Caco-2 (cell line): ENCODE results near the gene ODAD3. TPM values are rescaled to one million over a fixed set of nuclear protein-coding genes. Genes with fewer than 3 reads are reported as not detected.

Experiments
- BruUV-seq: library from RNA; stranded (reverse); fragments of 400-500 nt; replicated peaks from 2 replicates; lab custom pipeline; 2021; lab: Mats Ljungman, UMichigan
- CTCF ChIA-PET: fragments of 300-600 bp; sonication (Branson Sonifier 250); formaldehyde crosslinking; loops from one replicate; lab custom pipeline; 2022; ENCODE audit warnings: antibody characterized with exemption; lab: Charles Lee
- POLR2A ChIA-PET: fragments of 300-600 bp; sonication (Branson Sonifier 250); formaldehyde crosslinking; loops from one replicate; lab custom pipeline; 2022; ENCODE audit warnings: antibody characterized with exemption; lab: Charles Lee
- DNase-seq, 2 experiments: peaks; one replicate each; pipeline versions ENCODE4 v3.0.0 to v3.0.0-alpha.2; 2020 to 2022
- H3K27me3 ChIP-seq: replicated peaks from 2 replicates; pipeline ENCODE4 v1.6.0; 2011; ENCODE audit warnings: low read length; ENCODE audit not compliant: control insufficient read depth, insufficient read depth
- H3K36me3 ChIP-seq: 2 replicates; pipeline ENCODE4 v1.5.1; 2011; ENCODE audit warnings: low read length; ENCODE audit not compliant: control insufficient read depth, insufficient read depth
- H3K4me1 ChIP-seq: fragments of 250-450 bp; sonication (Bioruptor Pico); 2 replicates; pipeline ENCODE4 v1.5.1; 2020; ENCODE audit warnings: mild to moderate bottlenecking
- H3K4me3 ChIP-seq: 2 replicates; pipeline ENCODE4 v1.5.1; 2011; ENCODE audit warnings: low read depth, mild to moderate bottlenecking, control low read depth, low read length
- H3K9me3 ChIP-seq: fragments of 250-450 bp; sonication (Bioruptor Pico); 2 replicates; pipeline ENCODE4 v1.5.1; 2020; ENCODE audit warnings: mild to moderate bottlenecking, moderate library complexity
- H3K27ac Mint-ChIP-seq: one replicate; pipeline ENCODE4 v1.8.0; 2022; ENCODE audit warnings: mixed read lengths; ENCODE audit not compliant: unreplicated experiment
- H3K27me3 Mint-ChIP-seq: one replicate; pipeline ENCODE4 v1.8.0; 2022; ENCODE audit warnings: mixed read lengths; ENCODE audit not compliant: insufficient read depth, unreplicated experiment
- H3K36me3 Mint-ChIP-seq: one replicate; pipeline ENCODE4 v1.8.0; 2022; ENCODE audit warnings: mild to moderate bottlenecking, mixed read lengths; ENCODE audit not compliant: insufficient read depth, unreplicated experiment
- H3K4me1 Mint-ChIP-seq: one replicate; pipeline ENCODE4 v1.8.0; 2022; ENCODE audit warnings: low read depth, mixed read lengths; ENCODE audit not compliant: unreplicated experiment
- H3K4me3 Mint-ChIP-seq: one replicate; pipeline ENCODE4 v1.8.0; 2022; ENCODE audit warnings: mild to moderate bottlenecking, moderate library complexity, mixed read lengths; ENCODE audit not compliant: unreplicated experiment
- H3K9me3 Mint-ChIP-seq: one replicate; pipeline ENCODE4 v1.8.0; 2022; ENCODE audit warnings: mixed read lengths; ENCODE audit not compliant: unreplicated experiment
- intact Hi-C: fragments of 100-400 bp; cut with micrococcal nuclease; formaldehyde crosslinking; loops from one replicate; pipeline ENCODE4 v1.10.0; 2022; ENCODE audit not compliant: unreplicated experiment
- total RNA-seq: library from RNA; stranded (reverse); gene quantifications from 2 replicates; pipeline ENCODE4 v1.2.3, GENCODE V29; 2022
- TF ChIP-seq, protein P1 (sequence below), 2 experiments: fragments of 200-600 bp in 1 of 2; IDR thresholded peaks; 1 replicate in 1 of 2; 2 replicates in 1 of 2; pipeline versions ENCODE4 v1.5.1 to v1.8.0; 2011 to 2022; ENCODE audit warnings: antibody characterized with exemption in 1 of 2, control low read depth in 1 of 2, inconsistent platforms in 1 of 2, low read depth in 1 of 2, low read length in 1 of 2, mild to moderate bottlenecking in 1 of 2, moderate library complexity in 1 of 2; ENCODE audit not compliant: insufficient read depth in 1 of 2, severe bottlenecking in 1 of 2, unreplicated experiment in 1 of 2

ODAD3 gene
- total RNA-seq, 1 experiment from 2014 or later, result not detected

DNA sequence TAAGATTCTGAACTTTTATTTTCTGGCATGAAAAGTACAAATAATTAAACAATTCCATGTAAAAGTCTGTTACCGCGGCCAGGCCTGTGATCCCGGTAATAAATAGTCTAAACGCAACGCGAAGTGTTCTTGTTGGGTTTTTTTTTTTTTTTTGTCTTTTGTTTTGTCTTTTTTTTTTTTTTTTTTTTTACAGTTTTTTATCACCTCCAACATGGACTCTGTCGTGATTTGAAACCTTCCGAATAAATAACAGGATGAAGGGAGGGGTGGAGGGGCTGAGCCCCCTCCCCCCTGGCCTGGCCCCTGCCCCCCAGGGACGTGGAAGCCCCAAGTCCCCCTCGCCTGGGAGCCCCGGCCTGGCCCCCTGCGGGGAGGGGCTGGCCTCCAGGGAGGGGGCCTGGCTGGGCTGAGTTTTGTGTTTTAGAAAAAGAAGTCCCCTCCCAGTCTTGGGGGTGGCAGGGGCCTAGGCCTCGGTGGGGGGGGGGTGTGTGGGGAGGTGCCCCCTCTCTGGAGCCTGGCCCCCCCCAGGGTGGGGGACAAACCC lies 16.5 kb upstream of the ODAD3 start:
- POLR2A ChIA-PET, result no interaction called here
- no peaks in the 10 kb centered on the region for H3K27me3 Mint-ChIP-seq

DNA sequence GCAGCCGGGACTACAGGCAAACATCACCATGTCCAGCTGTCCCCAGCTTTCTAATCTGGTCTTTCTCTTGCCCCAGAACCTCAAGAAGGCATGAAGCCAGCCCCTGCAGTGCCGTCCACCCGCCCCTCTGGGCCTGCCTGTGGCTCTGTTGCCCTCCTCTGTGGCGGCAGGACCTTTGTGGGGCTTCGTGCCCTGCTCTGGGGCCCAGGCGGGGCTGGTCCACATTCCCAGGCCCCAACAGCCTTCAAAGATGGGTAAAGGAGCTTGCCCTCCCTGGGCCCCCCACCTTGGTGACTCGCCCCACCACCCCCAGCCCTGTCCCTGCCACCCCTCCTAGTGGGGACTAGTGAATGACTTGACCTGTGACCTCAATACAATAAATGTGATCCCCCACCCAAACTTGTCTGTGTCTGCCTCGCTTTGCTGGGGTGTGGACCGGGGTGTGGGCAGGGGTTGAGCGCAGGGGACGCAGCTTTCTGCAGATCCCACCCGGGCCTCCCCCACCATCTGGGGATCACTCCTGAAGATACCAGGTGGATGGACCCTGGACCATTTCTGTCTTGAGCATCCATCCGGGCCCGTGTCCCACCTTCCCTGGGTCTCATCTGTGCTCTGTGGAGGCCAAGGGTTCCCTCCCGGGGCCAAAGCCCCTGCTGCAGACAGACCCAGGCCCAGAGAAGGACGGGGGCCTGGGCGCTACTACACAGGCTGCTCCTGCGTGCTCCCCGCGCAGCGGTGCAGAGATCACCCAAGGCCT lies 15.8 kb upstream of the ODAD3 start:
- Mint-ChIP-seq H3K27me3 (no peaks in the 10 kb centered on the region), H3K36me3 (peaks cover 40% of the 10 kb centered on the region), H3K4me1 (no peaks in the 10 kb centered on the region), H3K4me3 (no peak overlapping the region), H3K27ac (no peak overlapping the region), H3K9me3 (no peaks in the 10 kb centered on the region)
- ChIA-PET CTCF (interaction anchor here (1.0 kb wide), 1 partner anchor 66 kb away, joined by 4 read pairs; no protein-coding TSS in a partner anchor), POLR2A (no interaction called here)
- no TSS peak for BruUV-seq
- peaks cover 2% of the 10 kb centered on the region for H3K36me3 ChIP-seq
- H3K27me3 ChIP-seq, result no peaks in the 10 kb centered on the region
- H3K4me3 ChIP-seq, result no peak overlapping the region
- DNase-seq, result no peak
- intact Hi-C loops, result no loop called here
- H3K4me1 ChIP-seq, result no peaks in the 10 kb centered on the region
- H3K9me3 ChIP-seq, result no peaks in the 10 kb centered on the region
- TF ChIP-seq, protein P1, sequence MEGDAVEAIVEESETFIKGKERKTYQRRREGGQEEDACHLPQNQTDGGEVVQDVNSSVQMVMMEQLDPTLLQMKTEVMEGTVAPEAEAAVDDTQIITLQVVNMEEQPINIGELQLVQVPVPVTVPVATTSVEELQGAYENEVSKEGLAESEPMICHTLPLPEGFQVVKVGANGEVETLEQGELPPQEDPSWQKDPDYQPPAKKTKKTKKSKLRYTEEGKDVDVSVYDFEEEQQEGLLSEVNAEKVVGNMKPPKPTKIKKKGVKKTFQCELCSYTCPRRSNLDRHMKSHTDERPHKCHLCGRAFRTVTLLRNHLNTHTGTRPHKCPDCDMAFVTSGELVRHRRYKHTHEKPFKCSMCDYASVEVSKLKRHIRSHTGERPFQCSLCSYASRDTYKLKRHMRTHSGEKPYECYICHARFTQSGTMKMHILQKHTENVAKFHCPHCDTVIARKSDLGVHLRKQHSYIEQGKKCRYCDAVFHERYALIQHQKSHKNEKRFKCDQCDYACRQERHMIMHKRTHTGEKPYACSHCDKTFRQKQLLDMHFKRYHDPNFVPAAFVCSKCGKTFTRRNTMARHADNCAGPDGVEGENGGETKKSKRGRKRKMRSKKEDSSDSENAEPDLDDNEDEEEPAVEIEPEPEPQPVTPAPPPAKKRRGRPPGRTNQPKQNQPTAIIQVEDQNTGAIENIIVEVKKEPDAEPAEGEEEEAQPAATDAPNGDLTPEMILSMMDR (IDR thresholded peaks at IDR 0.05; ENCODE audit: insufficient read depth in 1 of 2, low read depth in 1 of 2, low read length in 1 of 2, severe bottlenecking in 1 of 2, unreplicated experiment in 1 of 2), result no peak

More for the DNA sequence above, 16.5 kb upstream of the ODAD3 start:
- CTCF ChIA-PET, result interaction anchor here (0.8 kb wide), 1 partner anchor 70 kb away, joined by 4 read pairs; no protein-coding TSS in a partner anchor
- Histone ChIP-seq H3K27me3 (no peaks in the 10 kb centered on the region), H3K4me1 (no peaks in the 10 kb centered on the region), H3K9me3 (no peaks in the 10 kb centered on the region), H3K4me3 (no peak overlapping the region), H3K36me3 (peaks cover 2% of the 10 kb centered on the region)
- DNase-seq, result no peak
- Mint-ChIP-seq H3K36me3 (peaks cover 39% of the 10 kb centered on the region), H3K27ac (no peak overlapping the region), H3K4me3 (no peak overlapping the region), H3K4me1 (no peaks in the 10 kb centered on the region), H3K9me3 (no peaks in the 10 kb centered on the region)
- TF ChIP-seq, protein P1 (IDR thresholded peaks at IDR 0.05; ENCODE audit: insufficient read depth in 1 of 2, low read depth in 1 of 2, low read length in 1 of 2, severe bottlenecking in 1 of 2, unreplicated experiment in 1 of 2), result no peak
- no TSS peak for BruUV-seq
- intact Hi-C loops, result no loop called here

DNA sequence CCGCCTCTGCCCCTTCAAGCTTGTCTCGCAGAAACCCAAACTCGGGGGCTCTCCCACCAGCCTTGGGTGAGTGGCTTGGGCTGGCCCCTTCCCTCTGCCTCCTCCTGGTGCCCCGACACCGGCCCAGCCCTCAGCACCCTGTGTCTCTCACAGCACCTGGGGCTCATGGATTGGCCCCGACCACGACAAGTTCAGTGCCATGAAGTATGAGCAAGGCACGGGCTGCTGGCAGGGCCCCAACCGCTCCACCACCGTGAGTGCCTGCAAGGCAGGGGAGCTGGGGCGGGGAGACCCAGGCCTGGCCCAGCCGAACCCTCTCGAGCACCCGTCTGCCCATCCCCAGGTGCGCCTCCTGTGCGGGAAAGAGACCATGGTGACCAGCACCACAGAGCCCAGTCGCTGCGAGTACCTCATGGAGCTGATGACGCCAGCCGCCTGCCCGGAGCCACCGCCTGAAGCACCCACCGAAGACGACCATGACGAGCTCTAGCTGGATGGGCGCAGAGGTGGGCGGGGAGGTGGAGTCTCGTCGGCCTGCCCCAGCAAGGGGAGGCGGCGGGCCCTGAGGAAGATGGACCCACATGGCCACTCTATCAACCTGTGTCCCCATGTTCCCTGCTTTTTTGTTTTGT lies 14.1 kb upstream of the ODAD3 start:
- no peak overlapping the region for H3K4me3 Mint-ChIP-seq
- H3K4me1 ChIP-seq, result no peaks in the 10 kb centered on the region
- TF ChIP-seq, protein P1 (IDR thresholded peaks at IDR 0.05; ENCODE audit: insufficient read depth in 1 of 2, low read depth in 1 of 2, low read length in 1 of 2, severe bottlenecking in 1 of 2, unreplicated experiment in 1 of 2), result no peak
- CTCF ChIA-PET, result no interaction called here
- DNase-seq, result no peak
- no TSS peak for BruUV-seq
- intact Hi-C loops, result no loop called here
- H3K27me3 Mint-ChIP-seq, result no peaks in the 10 kb centered on the region
- H3K4me3 ChIP-seq, result no peak overlapping the region
- POLR2A ChIA-PET, result no interaction called here
- no peaks in the 10 kb centered on the region for H3K27me3 ChIP-seq
- no peaks in the 10 kb centered on the region for H3K9me3 Mint-ChIP-seq
- H3K27ac Mint-ChIP-seq, result no peak overlapping the region
- H3K9me3 ChIP-seq, result no peaks in the 10 kb centered on the region
- no peaks in the 10 kb centered on the region for H3K4me1 Mint-ChIP-seq
- peaks cover 2% of the 10 kb centered on the region for H3K36me3 ChIP-seq
- H3K36me3 Mint-ChIP-seq, result peaks cover 51% of the 10 kb centered on the region
